DOHH2 (cell line): Measurements from ENCODE around the gene PTGFR.

Experiments used
- H3F3A ChIP-seq: fragments of 200-600 bp; sonication (generic), shearing (Covaris generic); 2 replicates; pipeline ENCODE4 v1.6.0; 2016; ENCODE audit warnings: antibody characterized with exemption, mild to moderate bottlenecking; ENCODE audit not compliant: control insufficient read depth, insufficient read depth
- H3K27ac ChIP-seq: fragments of 200-600 bp; sonication (generic); 2 replicates; pipeline ENCODE4 v1.5.1; 2014; ENCODE audit warnings: low read depth, mild to moderate bottlenecking, low read length, moderate library complexity
- H3K27me3 ChIP-seq: fragments of 200-600 bp; sonication (generic); 2 replicates; pipeline ENCODE4 v1.6.1; 2014; ENCODE audit warnings: mild to moderate bottlenecking, low read length, mixed read lengths; ENCODE audit not compliant: control insufficient read depth
- H3K36me3 ChIP-seq: fragments of 200-600 bp; sonication (generic); 2 replicates; pipeline ENCODE4 v1.6.1; 2014; ENCODE audit warnings: mild to moderate bottlenecking, low read length, moderate library complexity, mixed read lengths; ENCODE audit not compliant: control insufficient read depth
- H3K4me1 ChIP-seq: fragments of 200-600 bp; sonication (generic); 2 replicates; pipeline ENCODE4 v1.6.1; 2014; ENCODE audit warnings: mild to moderate bottlenecking, low read length, mixed read lengths; ENCODE audit not compliant: control insufficient read depth
- H3K4me2 ChIP-seq: fragments of 200-600 bp; sonication (generic); 2 replicates; pipeline ENCODE4 v1.6.0; 2014; ENCODE audit warnings: mild to moderate bottlenecking, low read length, moderate library complexity
- H3K4me3 ChIP-seq: fragments of 200-600 bp; sonication (generic); 2 replicates; pipeline ENCODE4 v1.5.1; 2014; ENCODE audit warnings: mild to moderate bottlenecking, low read length, mixed read lengths
- H3K79me2 ChIP-seq: fragments of 200-600 bp; sonication (generic); 2 replicates; pipeline ENCODE4 v1.6.1; 2014; ENCODE audit warnings: mild to moderate bottlenecking, low read length, mixed read lengths; ENCODE audit not compliant: control insufficient read depth
- H3K9me2 ChIP-seq: fragments of 200-600 bp; sonication (generic); replicated peaks from 2 replicates; pipeline ENCODE4 v1.6.1; 2014; ENCODE audit warnings: mild to moderate bottlenecking, low read length, mixed read lengths; ENCODE audit not compliant: control insufficient read depth
- H3K9me3 ChIP-seq: fragments of 200-600 bp; sonication (generic); 2 replicates; pipeline ENCODE4 v1.6.1; 2014; ENCODE audit warnings: antibody characterized with exemption, low read length, mixed read lengths; ENCODE audit not compliant: control insufficient read depth, insufficient read depth
- H4K20me1 ChIP-seq: fragments of 200-600 bp; sonication (generic); 2 replicates; pipeline ENCODE4 v1.6.0; 2014; ENCODE audit warnings: low read depth, mild to moderate bottlenecking, antibody characterized with exemption, low read length, moderate library complexity; ENCODE audit not compliant: control insufficient read depth, insufficient read depth
- EZH2phosphoT487 ChIP-seq: fragments of 200-600 bp; sonication (generic); IDR thresholded peaks from 2 replicates; pipeline ENCODE4 v1.6.1; 2017; ENCODE audit warnings: borderline replicate concordance, mild to moderate bottlenecking, antibody characterized with exemption, low read length, moderate library complexity, mixed read lengths
- TF ChIP-seq, protein P1 (sequence below): fragments of 200-600 bp; sonication (generic); IDR thresholded peaks from one replicate; pipeline ENCODE4 v1.5.1; 2014; ENCODE audit warnings: antibody characterized with exemption, mild to moderate bottlenecking, low read depth, low read length; ENCODE audit not compliant: poor library complexity, severe bottlenecking

Gene PTGFR

GRCh38 chr1:78547081-78547480, 56.3 kb downstream of the PTGFR start:
- Histone ChIP-seq H3K27ac (no peak overlapping the region), H3K9me3 (no peaks in the 10 kb centered on the region), H3F3A (no peaks in the 10 kb centered on the region), H3K4me2 (no peak overlapping the region), H3K4me3 (no peak overlapping the region), H3K79me2 (no peaks in the 10 kb centered on the region), H4K20me1 (no peaks in the 10 kb centered on the region), H3K36me3 (no peaks in the 10 kb centered on the region), H3K4me1 (no peaks in the 10 kb centered on the region), H3K27me3 (no peaks in the 10 kb centered on the region), H3K9me2 (no peaks in the 10 kb centered on the region)
- TF ChIP-seq, protein P1, sequence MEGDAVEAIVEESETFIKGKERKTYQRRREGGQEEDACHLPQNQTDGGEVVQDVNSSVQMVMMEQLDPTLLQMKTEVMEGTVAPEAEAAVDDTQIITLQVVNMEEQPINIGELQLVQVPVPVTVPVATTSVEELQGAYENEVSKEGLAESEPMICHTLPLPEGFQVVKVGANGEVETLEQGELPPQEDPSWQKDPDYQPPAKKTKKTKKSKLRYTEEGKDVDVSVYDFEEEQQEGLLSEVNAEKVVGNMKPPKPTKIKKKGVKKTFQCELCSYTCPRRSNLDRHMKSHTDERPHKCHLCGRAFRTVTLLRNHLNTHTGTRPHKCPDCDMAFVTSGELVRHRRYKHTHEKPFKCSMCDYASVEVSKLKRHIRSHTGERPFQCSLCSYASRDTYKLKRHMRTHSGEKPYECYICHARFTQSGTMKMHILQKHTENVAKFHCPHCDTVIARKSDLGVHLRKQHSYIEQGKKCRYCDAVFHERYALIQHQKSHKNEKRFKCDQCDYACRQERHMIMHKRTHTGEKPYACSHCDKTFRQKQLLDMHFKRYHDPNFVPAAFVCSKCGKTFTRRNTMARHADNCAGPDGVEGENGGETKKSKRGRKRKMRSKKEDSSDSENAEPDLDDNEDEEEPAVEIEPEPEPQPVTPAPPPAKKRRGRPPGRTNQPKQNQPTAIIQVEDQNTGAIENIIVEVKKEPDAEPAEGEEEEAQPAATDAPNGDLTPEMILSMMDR = no peak
- TF ChIP-seq EZH2phosphoT487 = no peak

DNA sequence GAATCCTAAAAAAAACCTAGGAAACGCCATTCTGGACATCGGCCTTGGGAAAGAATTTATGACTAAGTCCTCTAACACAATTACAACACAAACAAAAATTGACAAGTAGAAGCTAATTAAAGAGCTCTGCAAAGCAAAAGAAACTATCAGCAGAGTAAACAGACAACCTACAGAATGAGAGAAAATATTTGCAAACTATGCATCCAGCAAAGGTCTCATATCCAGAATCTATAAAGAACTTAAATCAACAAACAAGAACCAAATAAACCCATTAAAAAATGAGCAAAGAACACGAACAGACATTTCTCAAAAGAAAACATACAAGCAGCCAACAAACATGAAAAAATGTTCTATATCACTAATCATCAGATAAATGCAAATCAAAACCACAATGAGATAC, 58.6 kb downstream of the PTGFR start:
- H3K4me2 ChIP-seq = no peak overlapping the region
- H3K4me3 ChIP-seq = no peak overlapping the region
- H3F3A ChIP-seq = no peaks in the 10 kb centered on the region
- no peaks in the 10 kb centered on the region for H3K9me3 ChIP-seq
- TF ChIP-seq, protein P1 = no peak
- no peak for TF ChIP-seq EZH2phosphoT487
- H3K27ac ChIP-seq = no peak overlapping the region
- H3K27me3 ChIP-seq = no peaks in the 10 kb centered on the region
- H3K9me2 ChIP-seq = no peaks in the 10 kb centered on the region
- no peaks in the 10 kb centered on the region for H3K4me1 ChIP-seq
- no peaks in the 10 kb centered on the region for H3K36me3 ChIP-seq
- no peaks in the 10 kb centered on the region for H4K20me1 ChIP-seq
- no peaks in the 10 kb centered on the region for H3K79me2 ChIP-seq

- H3K9me3 ChIP-seq = no peaks in the 10 kb centered on the region
- no peaks in the 10 kb centered on the region for H3K79me2 ChIP-seq
- no peaks in the 10 kb centered on the region for H3K36me3 ChIP-seq
- TF ChIP-seq, protein P1 = no peak
- no peak for TF ChIP-seq EZH2phosphoT487
- no peaks in the 10 kb centered on the region for H3F3A ChIP-seq
- H4K20me1 ChIP-seq = no peaks in the 10 kb centered on the region
- no peaks in the 10 kb centered on the region for H3K4me1 ChIP-seq
- no peak overlapping the region for H3K27ac ChIP-seq
- H3K9me2 ChIP-seq = no peaks in the 10 kb centered on the region
- H3K4me3 ChIP-seq = no peak overlapping the region
- no peak overlapping the region for H3K4me2 ChIP-seq
- H3K27me3 ChIP-seq = no peaks in the 10 kb centered on the region
These were observed 59.1 kb downstream of the PTGFR start for GRCh38 chr1:78549891-78550290.

GRCh38 chr1:78553859-78554258, 63.1 kb downstream of the PTGFR start:
- Histone ChIP-seq H3F3A (no peaks in the 10 kb centered on the region), H3K27me3 (no peaks in the 10 kb centered on the region), H3K36me3 (no peaks in the 10 kb centered on the region), H3K4me3 (no peak overlapping the region), H3K4me2 (no peak overlapping the region), H3K27ac (no peak overlapping the region), H3K9me2 (no peaks in the 10 kb centered on the region), H3K9me3 (no peaks in the 10 kb centered on the region), H3K4me1 (no peaks in the 10 kb centered on the region), H3K79me2 (no peaks in the 10 kb centered on the region), H4K20me1 (no peaks in the 10 kb centered on the region)
- TF ChIP-seq, protein P1 = peak; percentile 47
- TF ChIP-seq EZH2phosphoT487 = no peak
